Measurements from ENCODE around the gene BRS3.
"Not testable (repeated sequence)": the region's sequence is repeated elsewhere in the genome, so short reads cannot be mapped to it uniquely, and the experiment has no call there.

The BRS3 gene

GRCh38 chrX:136487647-136488046, at the start of gene BRS3:
TSS of gene BRS3 (plus strand) at chrX:136487947. CDS start at chrX:136488115, 168 bp downstream.
- DNase-seq (ENCODE audit: low read depth): no peak
- no peak for TF ChIP-seq CTCF (IDR thresholded peaks at IDR 0.05; ENCODE audit: control insufficient read depth, insufficient read depth, low read depth, low read length, missing control alignments)
- H3K4me3 ChIP-seq (ENCODE audit: control insufficient read depth, low read depth, low read length): no peak within 1 kb of the TSS

- no peak for TF ChIP-seq CTCF (IDR thresholded peaks at IDR 0.05; ENCODE audit: control insufficient read depth, insufficient read depth, low read depth, low read length, missing control alignments)
- H3K4me3 ChIP-seq (ENCODE audit: control insufficient read depth, low read depth, low read length): no peak overlapping the region
- DNase-seq (ENCODE audit: low read depth): no peak
Measured at GRCh38 chrX:136438192-136438591, 49.6 kb upstream of the BRS3 start.

- not testable (repeated sequence) for H3K4me3 ChIP-seq (ENCODE audit: control insufficient read depth, low read depth, low read length); DNase-seq (ENCODE audit: low read depth)
Measured at GRCh38 chrX:136445674-136446073, 42.1 kb upstream of the BRS3 start.

GRCh38 chrX:136446208-136446607, 41.5 kb upstream of the BRS3 start:
- DNase-seq (ENCODE audit: low read depth): no peak
- TF ChIP-seq CTCF (IDR thresholded peaks at IDR 0.05; ENCODE audit: control insufficient read depth, insufficient read depth, low read depth, low read length, missing control alignments): no peak
- H3K4me3 ChIP-seq (ENCODE audit: control insufficient read depth, low read depth, low read length): no peak overlapping the region

- no peak overlapping the region for H3K4me3 ChIP-seq (ENCODE audit: control insufficient read depth, low read depth, low read length)
- TF ChIP-seq CTCF (IDR thresholded peaks at IDR 0.05; ENCODE audit: control insufficient read depth, insufficient read depth, low read depth, low read length, missing control alignments): no peak
- DNase-seq (ENCODE audit: low read depth): no peak
Measured at GRCh38 chrX:136447308-136447707, 40.4 kb upstream of the BRS3 start.

- no peak for TF ChIP-seq CTCF (IDR thresholded peaks at IDR 0.05; ENCODE audit: control insufficient read depth, insufficient read depth, low read depth, low read length, missing control alignments)
- DNase-seq (ENCODE audit: low read depth): no peak
- no peak overlapping the region for H3K4me3 ChIP-seq (ENCODE audit: control insufficient read depth, low read depth, low read length)
Measured at GRCh38 chrX:136447968-136448367, 39.8 kb upstream of the BRS3 start.

GRCh38 chrX:136450050-136450830, 37.5 kb upstream of the BRS3 start:
- DNase-seq (ENCODE audit: low read depth): no peak
- H3K4me3 ChIP-seq (ENCODE audit: control insufficient read depth, low read depth, low read length): no peak overlapping the region
- TF ChIP-seq CTCF (IDR thresholded peaks at IDR 0.05; ENCODE audit: control insufficient read depth, insufficient read depth, low read depth, low read length, missing control alignments): no peak

Measured in AG09309 (cell line).